MCF 10A (cell line): ENCODE data around the gene UBB. TPM values are rescaled to one million over a fixed set of nuclear protein-coding genes. Genes with fewer than 3 reads are reported as not detected.

ENCODE experiments used
- BruUV-seq: library from RNA; stranded (reverse); fragments of 400-500 nt; replicated peaks from 2 replicates; lab custom pipeline; 2021; lab: Mats Ljungman, UMichigan
- CTCF ChIA-PET: fragments of 300-600 bp; sonication (Branson Sonifier 250); formaldehyde crosslinking; extraction: SDS; loops from one replicate; lab custom pipeline; 2021; ENCODE audit warnings: antibody characterized with exemption, inconsistent platforms; lab: Yijun Ruan, JAX
- POLR2A ChIA-PET: fragments of 300-600, 350-650 bp; sonication (Branson Sonifier 250); formaldehyde crosslinking; extraction: SDS; loops from one replicate; lab custom pipeline; 2020; ENCODE audit warnings: antibody characterized with exemption, inconsistent platforms; lab: Yijun Ruan, JAX
- DNase-seq: peaks from one replicate; pipeline ENCODE4 v3.0.0-alpha.2; 2018; ENCODE audit not compliant: unreplicated experiment
- H3K27ac Mint-ChIP-seq: one replicate; pipeline ENCODE4 v1.8.0; 2022; ENCODE audit warnings: mild to moderate bottlenecking, low read depth, mixed read lengths; ENCODE audit not compliant: unreplicated experiment
- H3K27me3 Mint-ChIP-seq: one replicate; pipeline ENCODE4 v1.8.0; 2022; ENCODE audit warnings: mixed read lengths; ENCODE audit not compliant: insufficient read depth, unreplicated experiment
- H3K36me3 Mint-ChIP-seq: one replicate; pipeline ENCODE4 v1.8.0; 2022; ENCODE audit warnings: mild to moderate bottlenecking, moderate library complexity, mixed read lengths; ENCODE audit not compliant: insufficient read depth, unreplicated experiment
- H3K4me1 Mint-ChIP-seq: one replicate; pipeline ENCODE4 v1.8.0; 2022; ENCODE audit warnings: mixed read lengths; ENCODE audit not compliant: insufficient read depth, unreplicated experiment
- H3K4me3 Mint-ChIP-seq: one replicate; pipeline ENCODE4 v1.8.0; 2022; ENCODE audit warnings: mild to moderate bottlenecking, moderate library complexity, mixed read lengths; ENCODE audit not compliant: unreplicated experiment
- H3K9me3 Mint-ChIP-seq: one replicate; pipeline ENCODE4 v1.8.0; 2022; ENCODE audit warnings: mixed read lengths; ENCODE audit not compliant: unreplicated experiment
- intact Hi-C: fragments of 100-400 bp; cut with micrococcal nuclease; formaldehyde crosslinking; loops from 2 replicates; pipeline ENCODE4 v1.14.1; 2022
- total RNA-seq: library from RNA; stranded (reverse); gene quantifications from 2 replicates; pipeline ENCODE4 v1.2.3, GENCODE V29; 2022
- TF ChIP-seq, protein P1 (sequence below): fragments of 200-600 bp; IDR thresholded peaks from one replicate; pipeline ENCODE4 v1.8.0; 2022; ENCODE audit warnings: antibody characterized with exemption, mild to moderate bottlenecking; ENCODE audit not compliant: unreplicated experiment

The UBB gene
- total RNA-seq, 1 experiment from 2014 or later: 626 TPM

DNA sequence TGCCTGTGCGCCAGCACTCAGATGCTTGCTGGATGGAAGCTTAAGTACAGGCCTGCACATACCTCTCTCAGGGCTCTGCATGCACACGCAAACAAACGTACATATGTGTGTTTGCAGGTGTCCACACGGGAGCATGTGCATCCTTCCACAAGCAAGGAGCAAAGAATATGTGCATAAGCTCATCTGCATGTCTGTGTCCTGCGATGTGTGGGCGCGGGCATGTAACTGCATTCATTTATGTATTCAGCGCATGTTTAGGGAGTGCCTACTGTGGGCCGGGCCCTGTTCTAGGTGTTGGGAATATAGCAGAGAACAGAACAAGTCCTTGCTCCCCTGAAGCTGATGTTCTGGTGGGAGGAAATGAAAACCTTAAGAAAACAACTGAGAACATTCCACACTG, 48.2 kb downstream of the UBB start:
- H3K4me1 Mint-ChIP-seq: no peaks in the 10 kb centered on the region
- H3K27me3 Mint-ChIP-seq: no peaks in the 10 kb centered on the region
- BruUV-seq: no TSS peak
- no peaks in the 10 kb centered on the region for H3K9me3 Mint-ChIP-seq
- ChIA-PET CTCF (interaction anchor here (1.1 to 2.3 kb wide), 5 partner anchors 9 to 90 kb away, joined by 3 to 13 read pairs (median 5); no protein-coding TSS in a partner anchor), POLR2A (interaction anchor here (1.5 to 1.8 kb wide), 2 partner anchors 9 to 17 kb away, joined by 3 to 10 read pairs; no protein-coding TSS in a partner anchor)
- DNase-seq: no peak
- H3K36me3 Mint-ChIP-seq: no peaks in the 10 kb centered on the region
- no peak overlapping the region for H3K27ac Mint-ChIP-seq
- intact Hi-C loops: no loop called here
- H3K4me3 Mint-ChIP-seq: no peak overlapping the region
- TF ChIP-seq, protein P1, sequence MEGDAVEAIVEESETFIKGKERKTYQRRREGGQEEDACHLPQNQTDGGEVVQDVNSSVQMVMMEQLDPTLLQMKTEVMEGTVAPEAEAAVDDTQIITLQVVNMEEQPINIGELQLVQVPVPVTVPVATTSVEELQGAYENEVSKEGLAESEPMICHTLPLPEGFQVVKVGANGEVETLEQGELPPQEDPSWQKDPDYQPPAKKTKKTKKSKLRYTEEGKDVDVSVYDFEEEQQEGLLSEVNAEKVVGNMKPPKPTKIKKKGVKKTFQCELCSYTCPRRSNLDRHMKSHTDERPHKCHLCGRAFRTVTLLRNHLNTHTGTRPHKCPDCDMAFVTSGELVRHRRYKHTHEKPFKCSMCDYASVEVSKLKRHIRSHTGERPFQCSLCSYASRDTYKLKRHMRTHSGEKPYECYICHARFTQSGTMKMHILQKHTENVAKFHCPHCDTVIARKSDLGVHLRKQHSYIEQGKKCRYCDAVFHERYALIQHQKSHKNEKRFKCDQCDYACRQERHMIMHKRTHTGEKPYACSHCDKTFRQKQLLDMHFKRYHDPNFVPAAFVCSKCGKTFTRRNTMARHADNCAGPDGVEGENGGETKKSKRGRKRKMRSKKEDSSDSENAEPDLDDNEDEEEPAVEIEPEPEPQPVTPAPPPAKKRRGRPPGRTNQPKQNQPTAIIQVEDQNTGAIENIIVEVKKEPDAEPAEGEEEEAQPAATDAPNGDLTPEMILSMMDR: no peak

DNA sequence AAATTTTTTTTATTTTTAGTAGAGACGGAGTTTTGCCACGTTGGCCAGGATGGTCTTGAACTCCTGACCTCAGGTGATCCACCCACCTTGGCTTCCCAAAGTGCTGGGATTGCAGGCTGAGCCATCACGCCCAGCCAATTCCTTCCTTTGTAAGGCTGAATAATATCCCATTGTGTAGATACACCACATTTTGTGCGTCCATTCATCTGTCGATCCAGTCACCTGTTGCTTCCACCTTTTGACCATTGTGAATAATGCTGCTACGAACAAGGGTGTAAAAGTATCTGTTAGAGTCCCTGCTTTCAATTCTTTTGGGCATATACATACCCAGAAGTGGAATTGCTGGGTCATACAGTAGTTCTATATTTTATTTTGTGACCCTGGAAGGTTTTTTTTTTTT, 49.8 kb downstream of the UBB start:
- H3K27me3 Mint-ChIP-seq: no peaks in the 10 kb centered on the region
- ChIA-PET CTCF (interaction anchor here (0.6 to 2.3 kb wide), 3 partner anchors 10 to 1116 kb away, joined by 3 to 6 read pairs (median 3); no protein-coding TSS in a partner anchor), POLR2A (interaction anchor here (1.8 kb wide), 1 partner anchor 8 kb away, joined by 10 read pairs; no protein-coding TSS in a partner anchor)
- intact Hi-C loops: no loop called here
- no peaks in the 10 kb centered on the region for H3K36me3 Mint-ChIP-seq
- no peaks in the 10 kb centered on the region for H3K4me1 Mint-ChIP-seq
- BruUV-seq: no TSS peak
- no peak overlapping the region for H3K4me3 Mint-ChIP-seq
- no peak for DNase-seq
- H3K27ac Mint-ChIP-seq: no peak overlapping the region
- TF ChIP-seq, protein P1: no peak
- H3K9me3 Mint-ChIP-seq: no peaks in the 10 kb centered on the region

DNA sequence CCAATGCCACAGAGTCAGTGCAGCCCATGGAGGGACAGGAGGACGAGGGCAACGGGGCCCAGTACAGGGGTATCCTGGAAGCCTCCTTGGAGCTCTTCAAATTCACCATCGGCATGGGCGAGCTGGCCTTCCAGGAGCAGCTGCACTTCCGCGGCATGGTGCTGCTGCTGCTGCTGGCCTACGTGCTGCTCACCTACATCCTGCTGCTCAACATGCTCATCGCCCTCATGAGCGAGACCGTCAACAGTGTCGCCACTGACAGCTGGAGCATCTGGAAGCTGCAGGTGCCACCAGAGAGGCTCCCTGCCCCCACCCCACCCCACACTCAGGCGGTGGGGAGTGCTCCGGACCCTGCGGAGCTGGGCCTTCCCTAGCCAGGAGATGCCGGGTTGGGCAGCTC, 51.1 kb downstream of the UBB start:
- H3K27me3 Mint-ChIP-seq: no peaks in the 10 kb centered on the region
- intact Hi-C loops: no loop called here
- BruUV-seq: no TSS peak
- H3K36me3 Mint-ChIP-seq: no peaks in the 10 kb centered on the region
- POLR2A ChIA-PET: interaction anchor here (0.6 to 1.5 kb wide), 3 partner anchors 16 to 46 kb away, joined by 3 read pairs; no protein-coding TSS in a partner anchor
- no peak overlapping the region for H3K27ac Mint-ChIP-seq
- CTCF ChIA-PET: interaction anchor here (0.6 kb wide), 2 partner anchors 24 to 68 kb away, joined by 3 read pairs; no protein-coding TSS in a partner anchor
- no peaks in the 10 kb centered on the region for H3K4me1 Mint-ChIP-seq
- H3K4me3 Mint-ChIP-seq: no peak overlapping the region
- H3K9me3 Mint-ChIP-seq: no peaks in the 10 kb centered on the region
- DNase-seq: no peak
- TF ChIP-seq, protein P1: no peak

Other genes with a start within 250 kb of the UBB start
- 120 and 138 TPM in 2 replicates for gene NCOR1, start 165.6 kb upstream of the UBB start, total RNA-seq
- gene PIGL, start 163.9 kb upstream of the UBB start, total RNA-seq: 28.5 and 31.3 TPM in 2 replicates
- gene CENPV, start 27.6 kb upstream of the UBB start, total RNA-seq: 22.4 and 27.7 TPM in 2 replicates
- gene TRPV2, start 34.5 kb downstream of the UBB start, total RNA-seq: not detected in 2 replicates
- gene LRRC75A, start 111.1 kb downstream of the UBB start, total RNA-seq: 0.29 and 0.30 TPM in 2 replicates
- gene ZNF287, start 188.1 kb downstream of the UBB start, total RNA-seq: 2.2 and 2.4 TPM in 2 replicates